K562 (cell line): ENCODE results near the gene NR2C2AP. TPM values are rescaled to one million over a fixed set of nuclear protein-coding genes. Genes with fewer than 3 reads are reported as not detected.

Experiments used
- ESRRB ChIP-seq: fragments of 250-450 bp; sonication (Bioruptor Pico); IDR thresholded peaks from 2 replicates; pipeline ENCODE4 v1.5.0; 2020; ENCODE audit warnings: mild to moderate bottlenecking, moderate library complexity, borderline replicate concordance
- FOXJ2 ChIP-seq: fragments of 200-800 bp; sonication (Bioruptor generic); IDR thresholded peaks from 2 replicates; pipeline ENCODE4 v1.6.1; 2016; ENCODE audit warnings: missing genetic modification characterization, missing compliant biosample characterization
- KAT2B ChIP-seq: IDR thresholded peaks from one replicate; pipeline ENCODE4 v1.6.1; 2012; ENCODE audit warnings: low read depth, mild to moderate bottlenecking, control low read depth, inconsistent platforms, low read length, moderate library complexity
- KAT8 ChIP-seq: fragments of 450-650 bp; IDR thresholded peaks from 2 replicates; pipeline ENCODE4 v1.6.1; 2016; ENCODE audit warnings: low read depth, mild to moderate bottlenecking
- KLF10 ChIP-seq: fragments of 250-450 bp; sonication (Bioruptor Pico); IDR thresholded peaks from 2 replicates; pipeline ENCODE4 v1.6.1; 2021; ENCODE audit warnings: matching md5 sums
- MTA3 ChIP-seq: fragments of 450-650 bp; formaldehyde crosslinking; IDR thresholded peaks from 2 replicates; pipeline ENCODE4 v1.6.1; 2017; ENCODE audit warnings: mild to moderate bottlenecking, borderline replicate concordance
- NCOA4 ChIP-seq: fragments of 450-650 bp; IDR thresholded peaks from 2 replicates; pipeline ENCODE4 v1.6.1; 2018; ENCODE audit warnings: mild to moderate bottlenecking; ENCODE audit not compliant: partially characterized antibody
- NFE2L1 ChIP-seq: fragments of 450-650 bp; IDR thresholded peaks from 2 replicates; pipeline ENCODE4 v1.6.1; 2016; ENCODE audit warnings: missing genetic modification characterization, low read depth, mild to moderate bottlenecking, missing compliant biosample characterization, moderate library complexity, borderline replicate concordance
- NR2C2 ChIP-seq, 2 experiments: fragments of 200-800 bp in 1 of 2; sonication (Bioruptor generic) in 1 of 2; sonication (generic) in 1 of 2; formaldehyde crosslinking in 1 of 2; IDR thresholded peaks; 2 replicates each; pipeline versions ENCODE4 v1.6.1 to v1.8.0; 2016 to 2022; ENCODE audit warnings: mild to moderate bottlenecking in 1 of 2, missing compliant biosample characterization in 1 of 2, missing genetic modification characterization in 1 of 2, missing genetic modification reagents in 1 of 2
- POLR2A ChIP-seq: fragments of 450-650 bp; conservative IDR thresholded peaks from 2 replicates; pipeline ENCODE4 v1.6.1; 2016
- PRPF4 ChIP-seq: fragments of 200-400 bp; formaldehyde crosslinking; IDR thresholded peaks from one replicate; pipeline ENCODE4 v1.6.1; 2017; ENCODE audit warnings: low read length, low read depth, mild to moderate bottlenecking; ENCODE audit not compliant: insufficient read depth, poor library complexity, severe bottlenecking
- polyA plus RNA-seq, 8 experiments: library from polyadenylated mRNA; depleted of rRNA in 4 of 8; stranded (reverse) in 5 of 8; unstranded in 3 of 8; fragments of >200 nt; fragmentation: Nextera tagmentation in 2 of 8; fragmentation: Illumina TruSeq in 1 of 8; extraction: Ambion mirVana in 2 of 8; extraction: Trizol in 1 of 8; gene quantifications; 2 replicates each; pipeline versions ENCODE4 v1.2.1 to v1.2.3, GENCODE V29; 2011 to 2014; ENCODE audit warnings: inconsistent platforms in 1 of 8, missing spikeins in 1 of 8
- total RNA-seq, 7 experiments: library from RNA; depleted of rRNA in 6 of 7; stranded (reverse); fragments of >200 nt in 6 of 7; fragmentation: Illumina TruSeq in 2 of 7; extraction: Trizol in 2 of 7; gene quantifications; 2 replicates each; pipeline versions ENCODE4 v1.2.1 to v1.2.3, GENCODE V29; 2011 to 2021; ENCODE audit warnings: low replicate concordance in 1 of 7
- TF ChIP-seq, protein P1 (sequence below), 2 experiments: fragments of 450-650 bp in 1 of 2; IDR thresholded peaks; 2 replicates each; pipeline ENCODE4 v1.6.1; 2011 to 2017; ENCODE audit warnings: low read depth in 2 of 2, antibody characterized with exemption in 1 of 2, borderline replicate concordance in 1 of 2, low read length in 1 of 2, mild to moderate bottlenecking in 1 of 2, mixed read lengths in 1 of 2; ENCODE audit not compliant: control insufficient read depth in 1 of 2
- TF ChIP-seq, protein P2 (sequence below), 2 experiments: fragments of 450-650 bp; IDR thresholded peaks; 2 replicates each; pipeline ENCODE4 v1.6.1; 2016
- TF ChIP-seq, protein P3 (sequence below), 2 experiments: fragments of 450-650 bp; formaldehyde crosslinking in 1 of 2; IDR thresholded peaks; 2 replicates each; pipeline versions ENCODE4 v1.4.0 to v1.6.1; 2014 to 2020; ENCODE audit warnings: mild to moderate bottlenecking in 2 of 2, borderline replicate concordance in 1 of 2, low read depth in 1 of 2

Gene NR2C2AP
- total and polyA plus RNA-seq, 9 of the 15 experiments (the other 6 are each of a cell fraction or from before 2014, with no cell fraction given): 23.7 to 77.4 (median 32.4) TPM

DNA sequence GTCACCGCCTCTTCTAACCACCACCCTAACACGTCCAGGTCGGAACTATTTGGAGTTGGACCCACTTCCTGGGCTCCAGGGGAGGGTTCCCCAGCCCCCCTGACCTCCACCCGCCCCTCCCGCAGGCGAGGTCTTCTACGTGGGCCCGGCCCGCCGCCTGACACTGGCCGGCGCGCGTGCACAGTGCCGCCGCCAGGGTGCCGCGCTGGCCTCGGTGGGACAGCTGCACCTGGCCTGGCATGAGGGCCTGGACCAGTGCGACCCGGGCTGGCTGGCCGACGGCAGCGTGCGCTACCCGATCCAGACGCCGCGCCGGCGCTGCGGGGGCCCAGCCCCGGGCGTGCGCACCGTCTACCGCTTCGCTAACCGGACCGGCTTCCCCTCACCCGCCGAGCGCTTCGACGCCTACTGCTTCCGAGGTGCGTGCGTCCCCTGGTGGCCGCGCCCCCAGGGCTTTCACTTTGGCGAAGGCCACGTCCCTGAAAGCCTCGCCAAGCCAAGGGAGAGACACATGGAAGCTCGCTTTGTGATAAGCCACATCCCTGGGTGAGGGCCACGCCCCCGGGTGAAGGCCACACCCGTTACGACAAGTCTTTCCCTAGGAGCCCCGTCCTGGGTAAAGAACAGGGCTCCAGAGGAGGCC lies 21.8 kb upstream of the NR2C2AP start (continued):
- TF ChIP-seq, protein P1, sequence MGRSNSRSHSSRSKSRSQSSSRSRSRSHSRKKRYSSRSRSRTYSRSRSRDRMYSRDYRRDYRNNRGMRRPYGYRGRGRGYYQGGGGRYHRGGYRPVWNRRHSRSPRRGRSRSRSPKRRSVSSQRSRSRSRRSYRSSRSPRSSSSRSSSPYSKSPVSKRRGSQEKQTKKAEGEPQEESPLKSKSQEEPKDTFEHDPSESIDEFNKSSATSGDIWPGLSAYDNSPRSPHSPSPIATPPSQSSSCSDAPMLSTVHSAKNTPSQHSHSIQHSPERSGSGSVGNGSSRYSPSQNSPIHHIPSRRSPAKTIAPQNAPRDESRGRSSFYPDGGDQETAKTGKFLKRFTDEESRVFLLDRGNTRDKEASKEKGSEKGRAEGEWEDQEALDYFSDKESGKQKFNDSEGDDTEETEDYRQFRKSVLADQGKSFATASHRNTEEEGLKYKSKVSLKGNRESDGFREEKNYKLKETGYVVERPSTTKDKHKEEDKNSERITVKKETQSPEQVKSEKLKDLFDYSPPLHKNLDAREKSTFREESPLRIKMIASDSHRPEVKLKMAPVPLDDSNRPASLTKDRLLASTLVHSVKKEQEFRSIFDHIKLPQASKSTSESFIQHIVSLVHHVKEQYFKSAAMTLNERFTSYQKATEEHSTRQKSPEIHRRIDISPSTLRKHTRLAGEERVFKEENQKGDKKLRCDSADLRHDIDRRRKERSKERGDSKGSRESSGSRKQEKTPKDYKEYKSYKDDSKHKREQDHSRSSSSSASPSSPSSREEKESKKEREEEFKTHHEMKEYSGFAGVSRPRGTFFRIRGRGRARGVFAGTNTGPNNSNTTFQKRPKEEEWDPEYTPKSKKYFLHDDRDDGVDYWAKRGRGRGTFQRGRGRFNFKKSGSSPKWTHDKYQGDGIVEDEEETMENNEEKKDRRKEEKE (IDR thresholded peaks at IDR 0.05; ENCODE audit: borderline replicate concordance in 1 of 2, control insufficient read depth in 1 of 2, low read depth in 2 of 2, low read length in 1 of 2): no peak
- TF ChIP-seq, protein P2, sequence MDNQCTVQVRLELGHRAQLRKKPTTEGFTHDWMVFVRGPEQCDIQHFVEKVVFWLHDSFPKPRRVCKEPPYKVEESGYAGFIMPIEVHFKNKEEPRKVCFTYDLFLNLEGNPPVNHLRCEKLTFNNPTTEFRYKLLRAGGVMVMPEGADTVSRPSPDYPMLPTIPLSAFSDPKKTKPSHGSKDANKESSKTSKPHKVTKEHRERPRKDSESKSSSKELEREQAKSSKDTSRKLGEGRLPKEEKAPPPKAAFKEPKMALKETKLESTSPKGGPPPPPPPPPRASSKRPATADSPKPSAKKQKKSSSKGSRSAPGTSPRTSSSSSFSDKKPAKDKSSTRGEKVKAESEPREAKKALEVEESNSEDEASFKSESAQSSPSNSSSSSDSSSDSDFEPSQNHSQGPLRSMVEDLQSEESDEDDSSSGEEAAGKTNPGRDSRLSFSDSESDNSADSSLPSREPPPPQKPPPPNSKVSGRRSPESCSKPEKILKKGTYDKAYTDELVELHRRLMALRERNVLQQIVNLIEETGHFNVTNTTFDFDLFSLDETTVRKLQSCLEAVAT (IDR thresholded peaks at IDR 0.05): no peak
- TF ChIP-seq NFE2L1 (tag): no peak
- TF ChIP-seq, protein P3, sequence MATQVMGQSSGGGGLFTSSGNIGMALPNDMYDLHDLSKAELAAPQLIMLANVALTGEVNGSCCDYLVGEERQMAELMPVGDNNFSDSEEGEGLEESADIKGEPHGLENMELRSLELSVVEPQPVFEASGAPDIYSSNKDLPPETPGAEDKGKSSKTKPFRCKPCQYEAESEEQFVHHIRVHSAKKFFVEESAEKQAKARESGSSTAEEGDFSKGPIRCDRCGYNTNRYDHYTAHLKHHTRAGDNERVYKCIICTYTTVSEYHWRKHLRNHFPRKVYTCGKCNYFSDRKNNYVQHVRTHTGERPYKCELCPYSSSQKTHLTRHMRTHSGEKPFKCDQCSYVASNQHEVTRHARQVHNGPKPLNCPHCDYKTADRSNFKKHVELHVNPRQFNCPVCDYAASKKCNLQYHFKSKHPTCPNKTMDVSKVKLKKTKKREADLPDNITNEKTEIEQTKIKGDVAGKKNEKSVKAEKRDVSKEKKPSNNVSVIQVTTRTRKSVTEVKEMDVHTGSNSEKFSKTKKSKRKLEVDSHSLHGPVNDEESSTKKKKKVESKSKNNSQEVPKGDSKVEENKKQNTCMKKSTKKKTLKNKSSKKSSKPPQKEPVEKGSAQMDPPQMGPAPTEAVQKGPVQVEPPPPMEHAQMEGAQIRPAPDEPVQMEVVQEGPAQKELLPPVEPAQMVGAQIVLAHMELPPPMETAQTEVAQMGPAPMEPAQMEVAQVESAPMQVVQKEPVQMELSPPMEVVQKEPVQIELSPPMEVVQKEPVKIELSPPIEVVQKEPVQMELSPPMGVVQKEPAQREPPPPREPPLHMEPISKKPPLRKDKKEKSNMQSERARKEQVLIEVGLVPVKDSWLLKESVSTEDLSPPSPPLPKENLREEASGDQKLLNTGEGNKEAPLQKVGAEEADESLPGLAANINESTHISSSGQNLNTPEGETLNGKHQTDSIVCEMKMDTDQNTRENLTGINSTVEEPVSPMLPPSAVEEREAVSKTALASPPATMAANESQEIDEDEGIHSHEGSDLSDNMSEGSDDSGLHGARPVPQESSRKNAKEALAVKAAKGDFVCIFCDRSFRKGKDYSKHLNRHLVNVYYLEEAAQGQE (IDR thresholded peaks at IDR 0.05; ENCODE audit: borderline replicate concordance): peak; percentile 83
- TF ChIP-seq, protein P3 (CRISPR knock-in tag; IDR thresholded peaks at IDR 0.05; ENCODE audit: low read depth): peak; percentile 44; the same call in 1 of the 2 replicates
- no peak for TF ChIP-seq NCOA4
- no peak for TF ChIP-seq KLF10 (CRISPR knock-in tag)
- TF ChIP-seq MTA3: peak; percentile 87; the same call in 1 of the 2 replicates
- no peak for TF ChIP-seq KAT2B
- TF ChIP-seq ESRRB (CRISPR knock-in tag): no peak
- TF ChIP-seq FOXJ2 (tag): no peak
- no peak for TF ChIP-seq PRPF4
- TF ChIP-seq NR2C2 (CRISPR knock-in tag; IDR thresholded peaks at IDR 0.05): peak; percentile 76; the same call in 1 of the 2 replicates
- peak; percentile 66; the same call in 1 of the 2 replicates for TF ChIP-seq NR2C2 (tag; IDR thresholded peaks at IDR 0.05)
- no peak for TF ChIP-seq POLR2A
- TF ChIP-seq KAT8: no peak
